Measurements from ENCODE around the gene IDUA.

DNA sequence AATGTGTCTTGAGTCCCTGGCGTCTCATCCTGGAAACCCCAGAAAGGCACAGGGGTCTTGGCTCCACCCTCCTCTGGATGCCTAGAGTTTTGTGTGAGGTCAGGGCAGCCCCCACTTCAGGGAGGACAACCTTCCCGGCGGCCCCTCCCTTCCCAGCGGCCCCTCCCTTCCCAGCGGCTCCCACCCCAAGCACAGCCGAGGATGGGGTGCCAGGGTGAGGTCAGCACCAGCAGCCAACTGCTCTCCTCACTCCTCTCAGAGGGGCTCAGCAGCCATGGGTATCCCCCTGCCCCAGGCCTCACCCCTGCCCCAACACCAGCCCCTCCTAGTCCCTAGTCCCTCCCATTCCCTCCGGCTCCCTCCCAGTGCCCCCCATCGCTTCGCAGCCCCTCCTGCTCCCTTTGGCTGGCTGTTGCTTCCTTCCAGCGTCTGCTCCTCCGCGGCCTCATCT is 30.9 kb upstream of the IDUA start:
- TF ChIP-seq, protein P1, sequence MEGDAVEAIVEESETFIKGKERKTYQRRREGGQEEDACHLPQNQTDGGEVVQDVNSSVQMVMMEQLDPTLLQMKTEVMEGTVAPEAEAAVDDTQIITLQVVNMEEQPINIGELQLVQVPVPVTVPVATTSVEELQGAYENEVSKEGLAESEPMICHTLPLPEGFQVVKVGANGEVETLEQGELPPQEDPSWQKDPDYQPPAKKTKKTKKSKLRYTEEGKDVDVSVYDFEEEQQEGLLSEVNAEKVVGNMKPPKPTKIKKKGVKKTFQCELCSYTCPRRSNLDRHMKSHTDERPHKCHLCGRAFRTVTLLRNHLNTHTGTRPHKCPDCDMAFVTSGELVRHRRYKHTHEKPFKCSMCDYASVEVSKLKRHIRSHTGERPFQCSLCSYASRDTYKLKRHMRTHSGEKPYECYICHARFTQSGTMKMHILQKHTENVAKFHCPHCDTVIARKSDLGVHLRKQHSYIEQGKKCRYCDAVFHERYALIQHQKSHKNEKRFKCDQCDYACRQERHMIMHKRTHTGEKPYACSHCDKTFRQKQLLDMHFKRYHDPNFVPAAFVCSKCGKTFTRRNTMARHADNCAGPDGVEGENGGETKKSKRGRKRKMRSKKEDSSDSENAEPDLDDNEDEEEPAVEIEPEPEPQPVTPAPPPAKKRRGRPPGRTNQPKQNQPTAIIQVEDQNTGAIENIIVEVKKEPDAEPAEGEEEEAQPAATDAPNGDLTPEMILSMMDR (IDR thresholded peaks at IDR 0.05; ENCODE audit: low read depth, low read length), result no peak
- TF ChIP-seq EZH2phosphoT487 (IDR thresholded peaks at IDR 0.05; ENCODE audit: low read depth), result no peak

Measured in OCI-LY3 (cell line).